SK-N-SH (cell line): ENCODE measurements around the gene GUCD1.

Experiments
- CTCF ChIP-seq: fragments of 200-600 bp; sonication (generic); IDR thresholded peaks from 2 replicates; pipeline ENCODE4 v1.6.1; 2017; ENCODE audit warnings: antibody characterized with exemption, mild to moderate bottlenecking, moderate library complexity
- FOXJ3 ChIP-seq: sonication (generic); formaldehyde crosslinking; IDR thresholded peaks from 2 replicates; pipeline ENCODE4 v1.5.1; 2020; ENCODE audit warnings: mild to moderate bottlenecking, missing genetic modification reagents
- IRF3 ChIP-seq: fragments of 150-350 bp; IDR thresholded peaks from 2 replicates; pipeline ENCODE4 v1.6.1; 2016; ENCODE audit warnings: mild to moderate bottlenecking, low read depth, low read length
- MXI1 ChIP-seq: IDR thresholded peaks from 2 replicates; pipeline ENCODE4 v1.6.1; 2012; ENCODE audit warnings: mild to moderate bottlenecking, low read depth, low read length, improper control_type of control experiment
- POLR2AphosphoS5 ChIP-seq: IDR thresholded peaks from 2 replicates; pipeline ENCODE4 v1.6.1; 2012; ENCODE audit warnings: low read depth, low read length
- RAD21 ChIP-seq: IDR thresholded peaks from 2 replicates; pipeline ENCODE4 v1.6.1; 2012; ENCODE audit warnings: mild to moderate bottlenecking, low read length
- REST ChIP-seq: IDR thresholded peaks from 2 replicates; pipeline ENCODE4 v1.6.1; 2012; ENCODE audit warnings: mild to moderate bottlenecking, low read depth, low read length, moderate library complexity
- SIN3A ChIP-seq: IDR thresholded peaks from 2 replicates; pipeline ENCODE4 v1.6.1; 2012; ENCODE audit warnings: low read depth, mild to moderate bottlenecking, low read length, moderate library complexity, borderline replicate concordance
- USF2 ChIP-seq: fragments of 150-350 bp; IDR thresholded peaks from 2 replicates; pipeline ENCODE4 v1.6.1; 2017; ENCODE audit warnings: antibody characterized with exemption, low read length, low read depth, borderline replicate concordance

GRCh38 chr22:24494167-24494527, 60.8 kb downstream of the GUCD1 start:
- TF ChIP-seq POLR2AphosphoS5 (no peak), FOXJ3 (CRISPR knock-in tag) (no peak), CTCF (no peak), MXI1 (no peak), IRF3 (no peak), REST (no peak), SIN3A (no peak), USF2 (no peak), RAD21 (no peak)
